RWPE1 (cell line): ENCODE results near the gene MAP3K4.
A peak's percentile ranks its signal among the peaks of the same experiment; 100 is the strongest.

ENCODE experiments used
- CTCF ChIA-PET: fragments of 350-600 bp; sonication (Branson Sonifier 250); formaldehyde crosslinking; extraction: SDS; loops from one replicate; lab custom pipeline; 2021; lab: Yijun Ruan, JAX
- POLR2A ChIA-PET: fragments of 400-600 bp; formaldehyde crosslinking; extraction: SDS; loops from one replicate; lab custom pipeline; 2020; ENCODE audit warnings: antibody characterized with exemption; ENCODE audit not compliant: low non-redundant PET; lab: Yijun Ruan, JAX
- DNase-seq: peaks from one replicate; pipeline ENCODE4 v3.0.0; 2012; ENCODE audit warnings: low spot score
- H3K27ac ChIP-seq: fragments of 450-650 bp; 2 replicates; pipeline ENCODE4 v1.5.1; 2017
- TF ChIP-seq, protein P1 (sequence below): fragments of 450-650 bp; conservative IDR thresholded peaks from 2 replicates; pipeline ENCODE4 v1.5.1; 2017; ENCODE audit warnings: low read depth, mild to moderate bottlenecking

Gene MAP3K4

DNA sequence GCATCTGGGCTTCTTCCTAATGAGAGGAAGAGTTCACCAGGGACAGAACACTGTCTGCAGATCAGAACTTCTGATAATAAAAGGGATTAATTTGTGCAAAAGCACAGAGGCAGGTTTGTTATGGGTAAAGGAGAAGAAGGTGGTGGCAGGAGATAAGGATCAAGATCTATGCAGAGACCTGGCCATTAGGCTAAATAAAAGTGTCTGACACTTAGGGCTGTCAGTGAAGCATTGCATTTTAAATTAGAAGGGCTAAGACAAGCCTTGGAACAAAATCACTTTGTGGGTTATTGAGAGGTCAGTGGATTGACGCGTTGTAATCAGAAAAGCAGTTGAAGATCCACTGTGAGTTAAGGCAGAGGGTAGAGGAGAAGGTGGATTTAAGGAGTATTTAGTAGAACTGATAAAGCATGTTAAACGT, 76.8 kb downstream of the MAP3K4 start:
- CTCF ChIA-PET: interaction anchor here (1.0 kb wide), 1 partner anchor 10 kb away, joined by 4 read pairs; no protein-coding TSS in a partner anchor

DNA sequence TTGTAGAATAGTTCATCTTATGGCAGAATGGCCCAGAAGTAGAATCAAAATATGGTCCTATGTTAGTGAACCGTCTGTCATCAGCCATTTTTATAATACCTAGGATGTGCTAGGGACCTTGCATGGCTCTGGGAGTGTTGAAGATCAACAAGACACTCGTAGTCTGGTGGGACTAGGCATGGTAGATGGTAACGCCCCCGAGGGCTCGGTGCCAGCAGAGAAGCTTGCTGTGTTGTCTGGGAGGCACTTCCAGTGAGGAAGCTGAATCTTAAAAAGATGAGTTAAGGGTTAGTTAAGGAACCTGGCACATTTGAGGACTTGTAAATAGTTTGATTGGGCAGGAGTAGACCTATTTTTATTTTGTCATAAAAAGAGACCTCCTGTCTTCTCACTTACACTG, 82.4 kb downstream of the MAP3K4 start:
- TF ChIP-seq, protein P1, sequence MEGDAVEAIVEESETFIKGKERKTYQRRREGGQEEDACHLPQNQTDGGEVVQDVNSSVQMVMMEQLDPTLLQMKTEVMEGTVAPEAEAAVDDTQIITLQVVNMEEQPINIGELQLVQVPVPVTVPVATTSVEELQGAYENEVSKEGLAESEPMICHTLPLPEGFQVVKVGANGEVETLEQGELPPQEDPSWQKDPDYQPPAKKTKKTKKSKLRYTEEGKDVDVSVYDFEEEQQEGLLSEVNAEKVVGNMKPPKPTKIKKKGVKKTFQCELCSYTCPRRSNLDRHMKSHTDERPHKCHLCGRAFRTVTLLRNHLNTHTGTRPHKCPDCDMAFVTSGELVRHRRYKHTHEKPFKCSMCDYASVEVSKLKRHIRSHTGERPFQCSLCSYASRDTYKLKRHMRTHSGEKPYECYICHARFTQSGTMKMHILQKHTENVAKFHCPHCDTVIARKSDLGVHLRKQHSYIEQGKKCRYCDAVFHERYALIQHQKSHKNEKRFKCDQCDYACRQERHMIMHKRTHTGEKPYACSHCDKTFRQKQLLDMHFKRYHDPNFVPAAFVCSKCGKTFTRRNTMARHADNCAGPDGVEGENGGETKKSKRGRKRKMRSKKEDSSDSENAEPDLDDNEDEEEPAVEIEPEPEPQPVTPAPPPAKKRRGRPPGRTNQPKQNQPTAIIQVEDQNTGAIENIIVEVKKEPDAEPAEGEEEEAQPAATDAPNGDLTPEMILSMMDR: no peak
- ChIA-PET CTCF (interaction anchor here (0.7 kb wide), 1 partner anchor 144 kb away, joined by 4 read pairs; no protein-coding TSS in a partner anchor), POLR2A (no interaction called here)
- DNase-seq: no peak
- no peak overlapping the region for H3K27ac ChIP-seq

More for the DNA sequence above, 76.8 kb downstream of the MAP3K4 start:
- POLR2A ChIA-PET: no interaction called here
- TF ChIP-seq, protein P1: no peak
- DNase-seq: no peak
- H3K27ac ChIP-seq: no peak overlapping the region

DNA sequence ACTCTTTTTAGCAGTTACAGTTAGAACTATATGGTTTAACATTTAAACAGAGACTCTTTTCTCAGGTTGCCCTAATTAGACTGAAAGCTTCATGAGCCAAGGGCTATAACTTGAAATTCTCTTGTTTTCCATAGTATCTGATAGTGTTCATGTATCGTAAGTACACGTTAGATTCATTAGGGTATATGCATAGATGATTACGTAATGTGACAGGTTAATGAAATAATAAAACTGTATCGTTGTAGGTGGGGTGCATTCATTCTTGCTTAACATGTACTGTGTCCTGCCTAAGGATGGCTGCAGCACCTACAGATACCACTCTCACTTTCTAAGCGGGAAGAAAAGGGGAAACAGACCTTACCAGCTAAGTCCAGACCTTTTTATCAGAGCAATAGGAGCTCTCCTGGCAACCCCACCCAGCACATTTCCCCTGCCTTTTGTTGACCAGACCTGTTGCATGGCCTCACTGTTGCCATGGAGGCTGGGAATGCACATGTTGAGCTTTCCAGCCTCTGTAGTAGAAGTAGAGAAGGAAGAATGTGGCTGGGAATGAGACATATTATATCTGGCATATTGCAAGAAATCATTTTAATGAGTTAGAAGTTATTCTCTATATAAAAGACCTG, 83.0 kb downstream of the MAP3K4 start:
- TF ChIP-seq, protein P1: no peak
- no peak overlapping the region for H3K27ac ChIP-seq
- ChIA-PET CTCF (interaction anchor here (0.7 kb wide), 1 partner anchor 144 kb away, joined by 4 read pairs; no protein-coding TSS in a partner anchor), POLR2A (no interaction called here)
- no peak for DNase-seq

DNA sequence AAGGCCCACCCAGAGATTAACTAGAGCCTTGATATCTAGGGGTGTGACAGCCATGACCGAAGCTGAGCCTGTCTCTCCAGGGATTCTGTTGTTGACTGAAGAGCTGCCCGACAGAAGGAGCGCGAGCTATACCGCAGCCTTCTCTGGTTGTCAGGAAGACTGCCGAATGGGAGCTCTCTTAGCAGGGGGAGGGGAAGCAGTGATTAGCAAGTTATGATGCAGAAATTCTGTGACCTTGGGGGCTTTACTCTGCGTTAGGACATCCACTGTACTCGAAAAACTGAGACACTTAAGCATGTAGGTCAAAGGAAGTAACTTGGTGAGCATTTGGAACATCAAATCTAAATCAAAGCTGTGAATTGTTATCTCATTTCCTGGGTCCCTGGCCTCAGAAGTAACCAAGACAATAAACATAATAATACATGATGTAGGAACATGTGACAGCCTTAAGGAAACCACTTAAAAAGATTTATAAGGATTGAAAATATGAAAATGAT, 84.7 kb downstream of the MAP3K4 start:
- H3K27ac ChIP-seq: no peak overlapping the region
- no peak for DNase-seq
- ChIA-PET CTCF (interaction anchor here (0.6 kb wide), 1 partner anchor 145 kb away, joined by 4 read pairs; no protein-coding TSS in a partner anchor), POLR2A (no interaction called here)
- TF ChIP-seq, protein P1: no peak

DNA sequence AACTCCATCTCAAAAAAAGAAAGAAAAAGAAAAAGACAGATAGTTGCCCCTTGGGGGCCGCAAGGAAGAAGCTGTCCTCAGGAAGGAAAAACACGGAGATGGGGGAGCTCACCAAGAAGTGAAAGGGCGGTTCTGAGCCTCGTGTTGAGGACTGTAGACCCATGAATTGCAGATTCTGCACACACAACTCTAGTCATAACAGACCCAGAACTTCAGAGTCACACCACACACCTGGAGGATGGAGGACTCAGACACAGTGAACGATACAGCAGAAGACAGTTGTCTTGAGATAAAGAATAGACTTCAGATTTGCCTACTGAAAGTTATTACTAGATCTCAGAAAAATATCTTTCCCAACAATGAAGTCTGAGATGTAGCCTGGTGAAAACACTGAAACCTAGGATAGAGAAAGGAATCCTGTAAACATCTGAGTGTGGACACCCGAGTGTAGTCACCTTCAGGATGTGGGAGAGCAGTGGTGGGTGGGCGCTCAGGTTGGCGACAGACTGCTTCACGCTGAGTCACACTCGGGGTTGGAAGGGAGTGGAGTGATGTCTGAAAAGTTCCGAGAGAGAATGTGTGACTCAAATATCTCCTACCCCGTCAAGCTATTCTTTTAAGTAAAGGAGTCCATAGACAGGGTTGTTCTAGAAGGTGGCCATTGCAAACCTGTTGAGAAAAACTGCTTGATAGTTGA, 88.1 kb downstream of the MAP3K4 start:
- CTCF ChIA-PET: interaction anchor here (1.1 kb wide), 1 partner anchor 41 kb away, joined by 4 read pairs; no protein-coding TSS in a partner anchor
- TF ChIP-seq, protein P1: no peak
- POLR2A ChIA-PET: no interaction called here
- H3K27ac ChIP-seq: peak overlapping the region; percentile 2; the same call in 1 of the 2 replicates
- peak; percentile 32 for DNase-seq

DNA sequence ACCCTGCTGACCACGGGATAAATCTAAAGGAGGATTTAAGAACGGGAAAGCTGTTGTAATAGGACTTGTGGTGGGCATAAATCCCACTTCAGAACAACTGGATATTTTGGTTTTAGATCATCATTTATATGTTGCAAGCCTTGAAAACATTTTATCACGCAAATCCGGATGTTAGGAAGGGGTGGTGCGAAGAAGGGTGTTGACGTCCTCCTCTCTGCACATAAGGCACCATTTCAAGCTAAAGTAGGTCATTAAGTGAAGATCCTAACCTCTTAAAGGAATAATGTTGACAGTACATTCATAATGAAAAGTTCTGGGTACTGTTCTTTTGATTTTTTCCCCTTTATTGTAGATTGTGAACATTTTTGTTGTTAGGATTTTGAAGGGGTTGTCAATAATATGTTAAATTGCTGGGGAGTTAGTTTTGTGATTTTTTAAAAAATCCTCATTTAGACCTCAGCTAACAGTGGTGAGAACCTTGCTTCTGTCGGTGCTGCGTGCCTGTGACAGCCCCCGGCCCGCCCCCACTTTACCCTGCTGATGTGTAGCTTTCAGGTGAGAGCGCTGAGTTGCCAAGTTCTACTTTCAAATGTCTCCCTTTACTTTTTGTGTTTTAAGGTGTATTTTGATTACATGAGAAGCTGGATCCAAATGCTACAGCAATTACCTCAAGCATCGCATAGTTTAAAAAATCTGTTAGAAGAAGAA, 88.8 kb downstream of the MAP3K4 start:
- POLR2A ChIA-PET: no interaction called here
- no peak overlapping the region for H3K27ac ChIP-seq
- TF ChIP-seq, protein P1: no peak
- DNase-seq: no peak
- CTCF ChIA-PET: interaction anchor here (0.8 kb wide), 1 partner anchor 292 kb away, joined by 3 read pairs; no protein-coding TSS in a partner anchor
